ENCODE data around the gene LPIN1. TPM values are rescaled to one million over a fixed set of nuclear protein-coding genes. Genes with fewer than 3 reads are reported as not detected.

LPIN1 gene
- total and polyA plus RNA-seq, 2 donors (not counting 1 experiment from before 2014, with no cell fraction given) = 36.3 to 99.1 TPM

GRCh38 chr2:11808016-11808400 is 61.6 kb downstream of the LPIN1 start:
- no peak overlapping the region for H3K4me2 ChIP-seq (replicated peaks; ENCODE audit: low read depth, low read length, poor library complexity, severe bottlenecking)
- intact Hi-C loops (cut with micrococcal nuclease) = no loop called here
- H3K27ac ChIP-seq (ENCODE audit: low read length in 2 of 2) = no peak overlapping the region
- H3K36me3 ChIP-seq (replicated peaks in 1 of 2; ENCODE audit: control extremely low read depth in 1 of 2, control insufficient read depth in 1 of 2, extremely low read depth in 1 of 2, insufficient read depth in 2 of 2, low read length in 1 of 2) = peaks cover 1 to 82% of the 10 kb centered on the region in 2 experiments
- Mint-ChIP-seq H3K27me3 (no peaks in the 10 kb centered on the region), H3K4me3 (no peak overlapping the region), H3K4me1 (no peaks in the 10 kb centered on the region), H3K9me3 (ENCODE audit: insufficient read depth) (no peaks in the 10 kb centered on the region), H3K27ac (no peak overlapping the region)
- POLR2A ChIA-PET = no interaction called here
- no peak overlapping the region for H2AFZ ChIP-seq (ENCODE audit: insufficient read depth, low read depth, low read length, poor library complexity, severe bottlenecking)
- no peaks in the 10 kb centered on the region for H3K4me1 ChIP-seq (ENCODE audit: control insufficient read depth in 2 of 2, insufficient read depth in 2 of 2, low read length in 2 of 2)
- CTCF ChIA-PET = interaction anchor here (0.6 kb wide), 1 partner anchor 89 kb away, joined by 3 read pairs; no protein-coding TSS in a partner anchor
- ATAC-seq (ENCODE audit: low read depth) = no peak
- 97% methylated on average over 6 of the region's 8 CpGs for WGBS (ENCODE audit: insufficient coverage)
- no peaks in the 10 kb centered on the region for H3K9me3 ChIP-seq (ENCODE audit: control extremely low read depth in 1 of 3, control insufficient read depth in 2 of 3, insufficient read depth in 1 of 3, low read length in 2 of 3)
- H3K4me3 ChIP-seq (ENCODE audit: control extremely low read depth in 1 of 5, extremely low read depth in 1 of 5, insufficient read depth in 1 of 5, low read depth in 2 of 5, low read length in 4 of 5) = no peak overlapping the region
- no peak overlapping the region for H3K9ac ChIP-seq (ENCODE audit: low read length)
- no peaks in the 10 kb centered on the region for H3K27me3 ChIP-seq (replicated peaks in 1 of 4; ENCODE audit: control extremely low read depth in 1 of 4, control insufficient read depth in 3 of 4, insufficient read depth in 4 of 4, low read length in 3 of 4)
- no peaks in the 10 kb centered on the region for H3K79me2 ChIP-seq (ENCODE audit: control insufficient read depth, insufficient read depth, low read length)
- H4K20me1 ChIP-seq (ENCODE audit: control insufficient read depth, insufficient read depth, low read length, poor library complexity, severe bottlenecking) = no peaks in the 10 kb centered on the region
- DNase-seq = no peak
- TF ChIP-seq EZH2 (IDR thresholded peaks at IDR 0.05; ENCODE audit: borderline replicate concordance, insufficient read depth, low read depth, low read length, poor library complexity, severe bottlenecking) (no peak), CTCF (IDR thresholded peaks at IDR 0.05) (no peak)

- no peak for TF ChIP-seq EZH2 (IDR thresholded peaks at IDR 0.05; ENCODE audit: borderline replicate concordance, insufficient read depth, low read depth, low read length, poor library complexity, severe bottlenecking)
- TF ChIP-seq CTCF (IDR thresholded peaks at IDR 0.05) = no peak
- Mint-ChIP-seq H3K9me3 (ENCODE audit: insufficient read depth) (no peaks in the 10 kb centered on the region), H3K27ac (no peak overlapping the region), H3K4me1 (no peaks in the 10 kb centered on the region), H3K27me3 (no peaks in the 10 kb centered on the region), H3K4me3 (no peak overlapping the region)
- Histone ChIP-seq H3K79me2 (ENCODE audit: control insufficient read depth, insufficient read depth, low read length) (no peaks in the 10 kb centered on the region), H3K4me1 (ENCODE audit: control insufficient read depth in 2 of 2, insufficient read depth in 2 of 2, low read length in 2 of 2) (no peaks in the 10 kb centered on the region), H3K4me3 (ENCODE audit: control extremely low read depth in 1 of 5, extremely low read depth in 1 of 5, insufficient read depth in 1 of 5, low read depth in 2 of 5, low read length in 4 of 5) (no peak overlapping the region), H3K36me3 (replicated peaks in 1 of 2; ENCODE audit: control extremely low read depth in 1 of 2, control insufficient read depth in 1 of 2, extremely low read depth in 1 of 2, insufficient read depth in 2 of 2, low read length in 1 of 2) (peaks cover 1 to 68% of the 10 kb centered on the region in 2 experiments), H3K9ac (ENCODE audit: low read length) (no peak overlapping the region), H3K27me3 (replicated peaks in 1 of 4; ENCODE audit: control extremely low read depth in 1 of 4, control insufficient read depth in 3 of 4, insufficient read depth in 4 of 4, low read length in 3 of 4) (no peaks in the 10 kb centered on the region), H2AFZ (ENCODE audit: insufficient read depth, low read depth, low read length, poor library complexity, severe bottlenecking) (no peak overlapping the region), H3K9me3 (ENCODE audit: control extremely low read depth in 1 of 3, control insufficient read depth in 2 of 3, insufficient read depth in 1 of 3, low read length in 2 of 3) (no peaks in the 10 kb centered on the region), H3K27ac (ENCODE audit: low read length in 2 of 2) (no peak overlapping the region), H3K4me2 (replicated peaks; ENCODE audit: low read depth, low read length, poor library complexity, severe bottlenecking) (no peak overlapping the region), H4K20me1 (ENCODE audit: control insufficient read depth, insufficient read depth, low read length, poor library complexity, severe bottlenecking) (no peaks in the 10 kb centered on the region)
- WGBS (ENCODE audit: insufficient coverage) = 100% methylated on average over 7 of the region's 12 CpGs
- ChIA-PET CTCF (no interaction called here), POLR2A (no interaction called here)
- DNase-seq = no peak
- intact Hi-C loops (cut with micrococcal nuclease) = no loop called here
- ATAC-seq (ENCODE audit: low read depth) = no peak
Measured at GRCh38 chr2:11809586-11810236, 63.3 kb downstream of the LPIN1 start.

Measured in B cell (primary cell).